Ammon's horn (tissue), 1 donor: ENCODE data around the gene FGF22.
"Not testable (repeated sequence)": the region's sequence is repeated elsewhere in the genome, so short reads cannot be mapped to it uniquely, and the experiment has no call there.

Experiments used
- DNase-seq: peaks from one replicate; pipeline ENCODE4 v3.0.0-alpha.2; 2016; ENCODE audit warnings: low spot score

The FGF22 gene

DNA sequence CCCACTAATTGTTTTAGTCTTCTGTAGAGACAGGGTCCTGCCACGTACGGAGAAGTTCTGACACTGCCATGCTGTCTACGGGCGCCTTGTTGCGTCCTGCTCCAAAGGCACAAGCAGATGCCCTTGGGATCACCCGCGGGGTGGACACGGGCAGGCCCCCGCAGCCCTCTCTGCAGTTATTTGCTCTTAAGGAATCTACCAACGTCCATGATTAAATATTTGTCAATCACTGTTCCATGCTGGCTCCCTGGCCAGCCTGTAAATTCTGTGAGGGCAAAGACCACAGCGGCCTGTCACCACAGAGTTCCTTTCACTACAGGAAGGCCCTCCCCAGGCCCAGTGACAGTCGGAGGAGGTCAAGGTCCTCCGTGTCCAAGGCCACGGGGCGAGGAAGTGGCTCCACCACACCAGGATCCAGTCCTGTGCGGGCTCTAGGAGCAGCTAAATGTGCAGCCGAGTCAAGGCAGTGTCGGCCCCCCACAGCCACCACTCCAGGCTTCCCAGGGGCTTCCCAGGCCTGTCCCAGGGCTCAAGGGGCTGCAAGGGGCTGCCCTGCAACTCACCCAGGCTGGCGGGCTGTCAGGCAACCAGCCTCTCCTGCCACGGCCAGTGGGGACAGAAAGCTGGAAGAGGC lies 21.2 kb downstream of the FGF22 start:
- DNase-seq: no peak

DNA sequence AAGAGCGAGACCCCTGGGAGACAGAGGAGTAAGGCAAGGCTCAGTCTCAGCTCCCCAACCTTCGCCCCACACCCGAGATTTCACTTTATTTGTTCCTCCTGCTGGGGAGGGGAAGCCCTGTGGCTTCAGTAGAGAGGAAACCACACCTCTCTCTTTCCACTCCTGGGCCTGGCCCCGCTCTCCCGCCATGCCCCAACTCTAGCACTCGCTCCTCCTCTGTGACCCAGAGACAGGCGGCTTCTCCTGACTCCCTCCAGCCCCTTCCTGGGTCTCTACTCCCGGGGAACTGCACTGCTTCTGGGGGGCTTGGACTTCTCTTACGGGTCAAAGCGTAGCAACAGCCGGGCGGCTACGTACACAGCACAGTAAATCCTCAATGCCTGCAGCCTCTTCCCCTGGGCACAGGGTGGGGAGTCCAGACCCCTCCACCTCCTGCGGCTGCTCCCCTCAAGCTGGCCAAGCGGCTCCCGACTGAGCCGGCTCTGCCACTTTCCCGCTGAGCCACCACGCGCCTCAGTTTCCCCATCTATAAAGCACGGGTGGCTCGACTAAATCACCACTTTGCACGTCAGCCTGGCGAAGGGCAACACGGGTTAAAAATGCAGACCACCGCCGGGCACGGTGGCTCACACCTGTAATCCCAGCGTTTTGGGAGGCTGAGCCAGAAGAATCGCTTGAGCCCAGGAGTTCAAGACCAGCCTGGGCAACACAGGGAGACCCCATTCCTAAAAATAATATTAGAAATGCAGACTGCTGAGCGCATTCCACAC lies 21.9 kb downstream of the FGF22 start:
- no peak for DNase-seq

DNA sequence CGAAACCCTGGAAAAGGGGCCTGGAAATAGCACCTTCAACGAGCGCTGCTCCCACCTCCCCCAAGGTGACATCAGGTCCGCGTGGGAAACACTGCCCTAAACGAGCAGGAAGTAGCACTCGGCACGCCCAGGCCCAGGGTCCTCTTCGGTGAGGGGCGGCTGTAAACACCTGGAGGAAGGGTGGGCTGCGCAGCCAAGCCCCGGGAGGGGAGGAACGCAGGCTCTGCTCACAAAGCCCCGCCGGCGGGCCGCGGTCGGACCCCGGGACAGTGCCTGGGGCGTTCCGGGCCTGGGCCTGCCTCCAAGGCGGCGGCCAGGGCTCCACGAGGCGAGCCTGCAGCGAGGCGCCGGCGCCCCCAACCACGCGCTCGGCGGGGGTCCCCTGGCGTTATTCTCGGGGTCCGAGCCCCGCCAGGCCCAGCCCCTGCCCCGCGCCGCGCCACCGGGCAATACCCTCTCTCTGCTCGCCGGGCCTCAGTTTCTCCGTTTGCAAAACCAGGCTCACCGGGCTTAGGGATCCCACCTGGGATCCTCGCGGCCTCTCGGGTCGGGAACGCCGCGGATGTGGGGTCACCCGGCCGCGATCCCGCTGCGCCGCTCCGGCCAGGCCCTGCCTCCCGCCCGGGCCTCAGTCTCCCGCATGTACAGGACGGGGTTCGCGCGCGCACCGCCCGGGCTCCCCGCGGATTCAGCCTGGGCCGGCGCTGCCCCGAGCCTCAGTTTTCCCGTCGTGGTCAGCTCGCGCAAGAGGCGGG lies 22.7 kb downstream of the FGF22 start:
- DNase-seq: no peak

DNA sequence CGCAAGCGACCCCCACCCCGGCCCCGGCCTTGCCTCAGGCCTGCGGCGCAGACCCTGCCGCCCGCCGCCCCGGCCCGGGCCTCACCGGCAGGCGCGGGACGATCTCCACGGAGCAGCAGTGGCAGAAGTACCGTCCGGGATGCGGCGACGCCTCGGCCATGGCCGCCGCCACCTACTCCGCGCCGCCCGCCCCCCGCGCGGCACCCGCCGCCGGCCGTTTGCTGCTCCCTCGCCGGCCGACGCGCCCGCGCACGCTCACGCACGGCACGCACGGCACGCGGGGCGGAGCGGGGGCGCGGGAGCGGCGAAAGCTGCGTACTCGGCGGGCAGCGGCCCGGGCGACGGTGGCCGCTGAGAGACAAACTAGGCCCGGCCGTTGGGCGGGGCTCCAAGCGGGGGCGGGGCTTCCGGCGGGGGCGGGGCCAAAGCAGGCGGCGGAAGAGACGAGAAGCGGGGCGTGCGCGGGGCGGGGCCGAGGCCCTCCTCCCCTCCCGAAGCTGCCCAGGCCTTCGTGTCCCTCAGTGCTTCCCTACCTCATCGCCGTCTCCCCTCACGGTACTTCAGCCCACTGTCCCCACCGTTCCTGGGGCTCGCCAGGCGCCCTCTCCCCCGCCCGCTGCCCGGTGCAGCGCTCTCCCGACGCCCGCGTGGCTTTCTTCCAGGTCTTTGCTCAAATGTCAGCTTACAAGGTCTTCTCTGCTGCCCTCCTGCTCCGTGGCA lies 23.4 kb downstream of the FGF22 start, which contains the start of gene RNF126:
Gene RNF126, minus strand, starts transcription at position 253 of the 720 bp plus-strand sequence. Its CDS starts 93 bp downstream, at position 160.
- peak; percentile 94 for DNase-seq

DNA sequence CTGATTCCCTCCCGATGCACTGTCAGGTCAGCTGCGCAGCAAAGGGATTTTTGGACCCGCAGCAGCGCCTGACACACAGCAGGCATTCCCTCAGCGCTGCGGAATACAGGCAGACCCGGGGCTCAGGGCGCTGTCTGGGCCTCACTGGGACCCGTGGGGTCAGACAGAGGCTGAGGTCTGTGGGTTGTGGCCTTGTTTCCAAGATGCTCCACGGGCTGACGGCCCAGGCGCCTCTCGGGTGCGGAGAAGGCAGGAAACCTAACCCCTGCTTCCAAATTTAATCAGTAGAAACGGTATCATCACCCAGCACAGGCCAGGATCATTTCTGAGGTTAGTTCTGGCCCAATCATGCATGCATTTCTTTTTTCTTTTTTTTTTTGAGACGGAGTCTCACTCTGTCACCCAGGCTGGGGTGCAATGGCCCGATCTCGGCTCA lies 24.0 kb downstream of the FGF22 start:
- DNase-seq: no peak

DNA sequence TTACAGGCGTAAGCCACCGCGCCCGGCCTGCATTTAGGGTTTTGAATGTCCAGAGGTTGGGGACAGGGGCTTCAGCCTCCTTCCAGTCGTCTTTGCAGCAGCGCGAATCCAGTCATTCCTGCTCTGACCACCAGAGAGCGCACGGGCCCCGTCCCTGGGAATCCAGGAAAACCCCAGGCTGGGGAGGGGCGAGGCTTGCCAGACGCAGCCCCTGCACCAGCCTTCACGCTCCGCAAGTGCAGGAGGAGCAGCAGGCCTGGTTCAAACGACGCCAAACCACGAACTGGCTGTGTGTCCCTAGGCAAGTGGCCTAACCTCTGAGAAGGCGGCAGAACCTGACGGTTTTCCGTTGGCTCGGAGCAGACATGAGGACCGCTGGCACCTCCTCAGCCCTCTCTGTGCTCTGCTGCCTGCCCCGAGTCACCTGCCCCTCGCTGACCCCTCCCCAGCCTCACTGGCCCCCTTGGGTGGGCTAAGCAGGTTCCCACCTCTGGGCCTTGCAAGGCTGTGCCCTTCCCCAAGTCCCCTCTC lies 25.3 kb downstream of the FGF22 start:
- peak; percentile 87 for DNase-seq

DNA sequence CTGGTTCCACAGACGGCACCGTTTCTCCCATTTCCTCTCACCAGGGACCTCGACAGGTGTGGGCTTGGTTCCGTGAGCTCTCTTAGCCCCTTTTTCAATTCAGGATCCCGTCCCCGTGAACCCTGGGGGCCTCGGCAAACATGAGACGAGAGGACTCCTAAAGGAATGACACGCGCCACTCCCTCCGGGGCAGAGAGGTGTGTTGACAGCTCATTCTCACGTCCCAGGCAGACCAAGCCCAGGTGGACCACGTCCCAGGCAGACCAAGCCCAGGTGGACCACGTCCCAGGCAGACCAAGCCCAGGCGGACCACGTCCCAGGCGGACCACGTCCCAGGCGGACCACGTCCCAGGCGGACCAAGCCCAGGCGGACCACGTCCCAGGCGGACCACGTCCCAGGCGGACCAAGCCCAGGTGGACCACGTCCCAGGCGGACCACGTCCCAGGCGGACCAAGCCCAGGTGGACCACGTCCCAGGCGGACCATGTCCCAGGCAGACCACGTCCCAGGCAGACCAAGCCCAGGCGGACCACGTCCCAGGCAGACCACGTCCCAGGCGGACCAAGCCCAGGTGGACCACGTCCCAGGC lies 27.4 kb downstream of the FGF22 start:
- not testable (repeated sequence) for DNase-seq

DNA sequence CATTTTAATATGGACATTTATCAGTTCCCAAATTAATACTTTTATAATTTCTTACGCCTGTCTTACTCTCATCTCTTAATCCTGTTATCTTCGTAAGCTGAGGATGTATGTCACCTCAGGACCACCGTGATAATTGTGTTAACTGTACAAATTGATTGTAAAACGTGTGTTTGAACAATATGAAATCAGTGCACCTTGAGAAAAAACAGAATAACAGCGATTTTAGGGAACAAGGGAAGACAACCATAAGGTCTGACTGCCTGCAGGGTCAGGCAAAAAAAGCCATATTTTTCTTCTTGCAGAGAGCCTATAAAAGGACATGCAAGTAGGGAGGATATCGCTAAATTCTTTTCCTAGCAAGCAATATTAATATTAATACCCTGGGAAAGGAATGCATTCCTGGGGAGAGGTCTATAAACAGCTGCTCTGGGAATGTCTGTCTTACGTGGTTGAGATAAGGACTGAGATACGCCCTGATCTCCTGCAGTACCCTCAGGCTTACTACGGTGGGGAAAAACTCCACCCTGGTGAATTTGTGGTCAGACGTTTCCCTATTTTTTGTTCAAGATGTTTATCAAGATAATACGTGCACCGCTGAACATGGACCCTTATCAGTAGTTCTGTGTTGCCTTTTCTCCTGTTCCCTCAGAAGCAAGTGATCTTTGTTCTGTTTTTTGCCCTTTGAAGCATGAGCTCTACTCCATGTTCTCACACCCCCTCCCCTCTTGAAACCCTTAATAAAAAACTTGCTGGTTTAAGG lies 29.2 kb downstream of the FGF22 start:
- DNase-seq: not testable (repeated sequence)

DNA sequence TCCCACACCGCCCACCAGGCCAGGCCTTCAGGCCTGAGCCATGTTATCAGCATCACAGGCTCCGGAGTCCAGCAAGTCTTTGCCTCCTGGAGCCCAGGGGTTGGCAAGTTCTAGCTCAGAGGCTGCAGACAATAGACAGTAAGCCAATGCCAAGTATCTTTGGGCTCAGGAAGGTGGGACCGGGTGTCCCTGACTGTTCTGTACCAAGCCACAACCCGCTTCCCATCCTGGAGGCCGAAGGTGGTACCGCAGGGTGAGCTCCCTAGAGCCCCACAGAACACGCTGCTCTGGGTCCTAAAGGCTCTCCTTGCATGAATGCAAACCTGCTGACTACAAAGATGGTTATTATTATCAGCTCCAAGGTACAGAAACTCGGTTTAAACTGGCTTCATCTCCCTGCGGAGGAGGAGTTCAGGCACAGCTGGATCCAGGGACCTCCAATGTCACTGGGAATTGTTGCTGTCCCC lies 31.0 kb downstream of the FGF22 start:
- no peak for DNase-seq

DNA sequence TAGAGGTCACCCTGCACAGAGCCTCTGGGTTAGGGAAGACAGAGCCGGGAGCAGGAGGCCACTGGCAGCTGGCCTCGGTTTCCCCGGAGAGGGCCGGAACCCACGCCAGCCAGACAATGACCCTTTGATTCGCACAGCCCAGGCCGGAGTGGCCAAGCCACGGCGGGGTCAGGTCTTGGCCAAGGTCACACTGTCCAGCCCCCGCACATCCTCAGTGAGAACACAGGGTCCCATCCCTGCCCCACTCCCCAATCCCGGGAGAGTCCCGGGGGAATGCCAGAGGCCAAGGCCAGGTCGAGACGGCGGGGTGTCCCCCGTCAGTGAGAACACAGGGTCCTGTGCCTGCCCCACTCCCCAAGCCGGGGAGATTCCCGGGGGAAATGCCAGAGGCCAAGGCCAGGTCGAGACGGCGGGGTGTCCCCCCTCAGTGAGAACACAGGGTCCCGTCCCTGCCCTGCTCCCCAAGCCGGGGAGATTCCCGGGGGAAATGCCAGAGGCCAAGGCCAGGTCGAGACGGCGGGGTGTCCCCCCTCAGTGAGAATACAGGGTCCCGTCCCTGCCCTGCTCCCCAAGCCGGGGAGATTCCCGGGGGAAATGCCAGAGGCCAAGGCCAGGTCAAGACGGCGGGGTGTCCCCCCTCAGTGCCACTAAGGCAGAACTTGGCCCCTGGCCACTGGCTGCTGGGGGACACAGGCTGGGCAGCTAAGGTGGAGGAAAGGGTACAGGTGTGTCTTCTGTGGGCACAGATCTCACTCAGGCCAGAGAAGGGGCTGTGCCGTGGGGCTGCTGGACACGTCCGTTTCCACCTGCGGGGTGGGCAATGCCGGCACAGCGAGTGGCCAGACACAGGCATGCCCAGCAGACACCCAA lies 34.8 kb downstream of the FGF22 start:
- no peak for DNase-seq

DNA sequence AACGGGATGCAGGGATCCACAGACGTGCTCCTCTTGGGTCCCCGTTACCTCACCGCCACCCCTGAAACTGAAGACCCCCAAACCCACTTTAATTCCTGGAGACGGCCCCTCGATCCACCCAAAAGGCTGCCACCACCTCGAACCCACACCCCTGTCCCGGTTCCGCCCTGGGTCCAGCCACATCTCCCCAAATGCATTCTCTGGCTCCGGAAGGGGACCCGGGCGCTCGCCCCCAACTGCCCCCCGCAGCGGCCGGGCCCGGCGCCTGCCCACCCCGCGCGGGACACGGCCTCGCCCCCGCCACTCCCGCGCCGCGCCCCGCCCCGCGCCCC lies 36.3 kb downstream of the FGF22 start:
- DNase-seq: no peak

DNA sequence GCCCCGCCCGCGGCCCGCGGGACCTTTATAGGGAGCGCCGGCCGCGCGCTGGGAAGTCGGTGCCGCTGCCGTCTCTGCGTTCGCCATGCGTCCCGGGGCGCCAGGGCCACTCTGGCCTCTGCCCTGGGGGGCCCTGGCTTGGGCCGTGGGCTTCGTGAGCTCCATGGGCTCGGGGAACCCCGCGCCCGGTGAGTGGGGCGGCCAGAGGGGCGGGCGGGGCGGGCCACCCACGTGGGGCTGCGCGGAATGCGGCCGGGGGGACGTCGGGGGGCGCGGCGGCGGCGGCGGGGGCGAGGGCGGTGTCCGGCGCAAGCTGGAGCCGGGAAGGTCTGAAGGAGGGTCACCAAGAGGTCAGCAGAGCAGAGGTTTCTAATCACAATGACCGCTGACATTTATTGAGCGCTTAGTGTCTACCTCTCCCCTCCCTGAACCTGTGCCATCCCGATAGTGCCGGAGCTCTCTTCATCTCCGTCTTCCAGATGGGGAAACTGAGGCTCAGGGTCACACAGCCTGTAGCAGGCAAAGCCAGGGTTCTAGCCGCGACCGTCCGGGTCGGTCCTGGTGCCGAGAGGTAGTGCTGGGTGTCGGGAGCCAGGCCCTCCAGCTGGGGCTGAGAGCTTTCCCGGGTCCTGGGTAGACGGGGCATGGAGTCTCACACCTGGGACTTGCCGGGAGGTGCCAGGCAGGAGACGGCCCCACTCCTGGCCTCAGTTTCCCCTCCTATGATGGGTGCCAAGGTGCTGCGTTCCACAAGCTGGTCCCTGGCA lies 36.8 kb downstream of the FGF22 start, which contains the start of gene FSTL3:
Gene FSTL3, plus strand, starts transcription at position 54 of the 767 bp plus-strand sequence. Its CDS starts 32 bp downstream, at position 86.
- no peak for DNase-seq

DNA sequence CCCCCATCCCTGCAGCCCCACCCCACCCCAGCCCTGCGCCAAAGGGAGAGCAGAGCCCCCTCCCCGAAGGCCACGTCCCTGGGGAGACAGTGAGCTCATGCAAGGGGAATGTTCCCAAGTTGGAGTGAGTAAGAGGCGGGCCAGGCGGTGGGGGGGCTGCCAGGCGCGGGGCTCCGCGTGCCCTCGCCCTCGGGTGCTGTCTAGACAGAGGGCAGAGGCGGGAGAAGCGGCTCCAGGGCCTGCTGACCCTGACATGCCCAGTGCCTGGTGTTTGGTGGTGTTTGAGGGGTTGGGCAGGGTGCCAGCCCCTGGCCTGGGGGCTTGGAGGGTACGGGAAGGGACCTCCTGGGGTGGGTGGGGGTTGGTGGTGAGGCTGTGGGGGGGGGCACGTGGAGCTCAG lies 37.5 kb downstream of the FGF22 start:
- no peak for DNase-seq

DNA sequence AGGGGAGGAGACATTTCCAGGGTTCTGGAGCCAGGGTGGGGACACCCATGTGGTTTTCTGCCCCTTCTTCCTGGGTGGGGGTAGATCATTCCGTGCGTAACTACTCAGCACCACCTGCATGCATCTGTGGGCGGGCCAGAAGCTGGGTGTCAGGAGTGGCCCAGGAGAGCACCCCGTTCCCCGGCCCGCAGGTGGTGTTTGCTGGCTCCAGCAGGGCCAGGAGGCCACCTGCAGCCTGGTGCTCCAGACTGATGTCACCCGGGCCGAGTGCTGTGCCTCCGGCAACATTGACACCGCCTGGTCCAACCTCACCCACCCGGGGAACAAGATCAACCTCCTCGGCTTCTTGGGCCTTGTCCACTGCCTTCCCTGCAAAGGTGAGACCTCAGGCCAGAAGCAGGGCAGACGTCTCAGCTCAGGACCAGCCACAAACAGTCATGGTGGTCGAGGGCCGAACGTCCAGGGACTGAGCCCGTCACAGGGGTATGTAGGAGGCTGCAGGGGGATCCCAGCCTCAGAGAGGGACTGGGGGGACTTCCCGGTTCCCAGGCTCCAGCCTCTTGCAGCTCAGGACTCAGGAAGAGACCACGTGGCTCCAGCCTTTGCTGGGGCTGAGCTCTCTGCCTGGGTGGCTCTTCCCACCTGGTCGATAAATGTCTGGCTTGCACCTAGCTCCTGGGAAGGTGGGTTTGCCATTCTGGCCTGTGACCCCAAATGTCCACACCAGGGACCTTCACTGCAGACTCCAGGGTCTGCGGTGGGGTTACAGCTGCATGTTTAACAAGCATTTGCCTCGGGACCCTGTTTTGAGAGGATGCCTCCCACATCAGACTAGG lies 38.1 kb downstream of the FGF22 start:
- no peak for DNase-seq

DNA sequence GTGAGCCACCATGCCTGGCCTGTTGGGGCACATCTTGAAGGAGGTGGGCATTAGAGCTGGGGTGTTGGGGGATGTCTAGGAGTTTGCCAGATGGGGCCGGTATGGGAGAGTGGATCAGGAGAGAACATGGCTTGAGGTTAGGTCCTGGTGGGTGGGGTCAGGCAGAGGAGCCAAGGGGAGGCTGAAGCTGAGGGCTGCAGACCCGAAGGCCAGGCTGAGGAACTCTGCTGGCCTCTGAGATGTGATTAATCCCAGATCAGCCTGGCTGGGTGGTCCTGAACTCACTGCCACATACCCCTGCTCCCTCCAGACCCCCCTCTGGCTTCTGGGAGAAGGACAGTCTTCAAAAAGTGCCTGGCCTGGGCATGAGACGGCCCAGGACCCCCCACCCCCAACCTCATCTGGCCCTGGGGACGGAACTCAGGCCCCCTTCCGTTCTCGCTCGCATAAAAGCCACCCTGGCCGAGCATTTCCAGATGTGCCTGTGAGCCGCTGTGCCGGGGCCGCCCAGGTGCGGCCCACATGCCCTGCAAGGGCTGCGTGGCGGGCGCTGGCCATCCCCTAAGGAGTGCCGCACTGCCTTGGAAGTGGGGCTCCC lies 39.2 kb downstream of the FGF22 start:
- DNase-seq: no peak

DNA sequence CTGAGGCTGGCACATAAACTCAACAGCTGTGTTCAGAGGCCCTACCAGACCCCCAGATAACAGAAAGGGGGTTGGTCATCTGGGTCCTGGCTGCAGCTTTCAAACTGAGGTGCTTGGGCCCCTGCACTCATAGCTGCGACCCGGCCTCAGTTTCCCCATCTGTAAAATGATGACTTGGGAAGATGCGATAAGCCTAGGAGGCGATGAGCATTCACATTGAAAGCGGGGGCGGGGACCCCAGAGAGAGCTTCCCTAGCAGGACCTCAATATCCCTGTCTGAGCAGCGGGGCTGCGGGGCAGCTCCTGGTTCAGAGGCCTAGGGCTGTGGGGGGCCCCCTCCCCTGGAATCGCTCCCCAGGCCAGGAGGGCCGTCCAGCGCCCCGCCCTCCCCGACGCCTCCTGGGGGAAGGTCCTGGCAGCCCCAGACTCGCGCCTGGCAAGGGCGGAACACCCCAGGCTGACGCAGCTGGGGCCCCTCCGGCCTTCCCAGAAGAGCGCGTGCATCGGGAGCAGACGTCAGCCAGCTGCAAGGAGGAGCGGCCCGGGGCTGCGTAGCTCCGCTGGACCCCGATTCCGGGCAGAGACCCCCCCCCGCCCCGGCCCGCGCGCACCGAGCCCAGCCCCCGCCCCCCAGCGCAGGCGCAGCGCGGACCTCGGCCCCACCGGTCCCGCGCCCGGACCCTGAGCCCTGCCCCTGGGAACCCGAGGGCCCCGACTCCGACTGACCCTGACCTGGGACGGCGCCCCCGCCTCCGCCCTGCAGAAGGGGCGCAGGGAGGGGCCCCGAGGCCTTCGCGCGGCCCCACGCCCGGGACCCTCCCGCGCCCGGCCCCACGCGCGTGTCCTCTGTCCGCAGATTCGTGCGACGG lies 40.0 kb downstream of the FGF22 start:
- DNase-seq: peak; percentile 43
